ENCODE measurements around the gene SLCO4A1. TPM values are rescaled to one million over a fixed set of nuclear protein-coding genes. Genes with fewer than 3 reads are reported as not detected.

SLCO4A1 gene
- total and polyA plus RNA-seq, 9 of the 15 experiments (the other 6 are each of a cell fraction or from before 2014, with no cell fraction given), result 1.6 to 21.9 (median 12.8) TPM

DNA sequence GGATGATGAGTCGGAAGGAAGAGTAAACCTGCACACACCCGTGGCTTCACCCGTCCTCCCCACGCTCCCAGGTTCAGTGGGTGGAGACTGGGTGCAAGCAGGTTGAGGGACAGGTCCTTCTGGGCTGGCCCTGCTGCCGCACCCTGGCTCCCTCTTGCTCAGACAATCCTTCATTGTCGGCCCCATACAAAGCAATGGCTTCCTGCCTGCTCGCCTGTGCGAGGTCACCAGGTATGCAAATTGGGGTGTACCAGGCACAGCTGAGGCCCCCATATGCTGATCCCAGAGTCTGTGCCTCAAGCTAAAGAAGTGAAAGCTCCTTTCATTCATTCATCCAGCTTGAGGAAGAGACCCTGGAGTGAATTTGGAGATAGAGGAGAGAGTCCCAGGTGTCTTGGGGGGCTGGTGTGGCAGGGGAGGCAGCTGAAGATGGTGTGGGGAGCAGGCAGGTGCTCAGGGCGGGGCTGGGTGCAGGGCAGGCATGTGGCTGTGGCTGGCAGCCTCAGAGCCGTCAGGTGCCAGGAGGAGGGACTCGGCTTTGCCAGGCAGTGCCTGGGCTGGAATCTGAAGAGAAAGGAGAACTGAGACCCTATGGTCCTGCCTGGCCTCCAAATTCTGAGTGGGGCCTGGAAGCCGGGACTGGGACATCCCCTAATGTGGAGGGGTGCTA is 4.7 kb downstream of the SLCO4A1 start:
- Histone ChIP-seq H3K9me1 (ENCODE audit: control insufficient read depth, insufficient read depth, low read length) (peaks cover 12% of the 10 kb centered on the region), H3K27me3 (ENCODE audit: control insufficient read depth in 2 of 2, insufficient read depth in 2 of 2, low read length in 2 of 2) (no peaks in the 10 kb centered on the region; a peak in 1 of 5 replicates), H3K27ac (ENCODE audit: extremely low read depth, low read depth, low read length) (no peak overlapping the region), H3K4me1 (replicated peaks in 1 of 2; ENCODE audit: control insufficient read depth in 2 of 2, insufficient read depth in 2 of 2, low read length in 2 of 2) (peaks cover 21 to 86% of the 10 kb centered on the region in 2 experiments), H3K9ac (ENCODE audit: insufficient read depth in 1 of 2, low read depth in 2 of 2, low read length in 2 of 2) (peak overlapping the region in 1 of 2 experiments; percentile 74; a peak in 2 of 4 replicates), H3K9me3 (replicated peaks; ENCODE audit: control insufficient read depth, insufficient read depth, low read depth, low read length) (no peaks in the 10 kb centered on the region; the same call in 1 of the 2 replicates), H2AFZ (ENCODE audit: low read depth, low read length) (no peak overlapping the region), H3K79me2 (ENCODE audit: control insufficient read depth, insufficient read depth, low read length) (peaks cover 68% of the 10 kb centered on the region), H3K4me2 (ENCODE audit: insufficient read depth, low read length) (no peak overlapping the region), H3K4me3 (no peak overlapping the region), H4K20me1 (replicated peaks; ENCODE audit: control insufficient read depth, insufficient read depth, low read length) (peaks cover 40% of the 10 kb centered on the region), H3K36me3 (ENCODE audit: control insufficient read depth, insufficient read depth, low read length) (peaks cover 58% of the 10 kb centered on the region; the same call in 2 of the 3 replicates)
- FAIRE-seq (no peak), DNase-seq (ENCODE audit: extremely low read depth in 1 of 4, low spot score in 3 of 4) (no peak), ATAC-seq (no peak)
- WGBS (ENCODE audit: insufficient coverage, low coverage, missing lambda C conversion rate), result 89% methylated on average over 11 of the region's 12 CpGs
- ChIA-PET POLR2A (interaction anchor here (0.7 to 1.6 kb wide), 2 partner anchors 9 to 15 kb away, joined by 3 to 4 read pairs; no protein-coding TSS in a partner anchor), CTCF (ENCODE audit: low intra/inter-chr PET ratio) (no interaction called here)
- no TSS peak for BruUV-seq (replicated peaks)
- no peak for TF ChIP-seq HMG20B (CRISPR knock-in tag; IDR thresholded peaks at IDR 0.05)
- TF ChIP-seq SMARCA4 (IDR thresholded peaks at IDR 0.05), result no peak
- no peak for TF ChIP-seq BDP1 (IDR thresholded peaks at IDR 0.05; ENCODE audit: insufficient read depth, insufficient read length)
- TF ChIP-seq ILF3 (IDR thresholded peaks at IDR 0.05; ENCODE audit: borderline replicate concordance), result no peak
- TF ChIP-seq, protein P1, sequence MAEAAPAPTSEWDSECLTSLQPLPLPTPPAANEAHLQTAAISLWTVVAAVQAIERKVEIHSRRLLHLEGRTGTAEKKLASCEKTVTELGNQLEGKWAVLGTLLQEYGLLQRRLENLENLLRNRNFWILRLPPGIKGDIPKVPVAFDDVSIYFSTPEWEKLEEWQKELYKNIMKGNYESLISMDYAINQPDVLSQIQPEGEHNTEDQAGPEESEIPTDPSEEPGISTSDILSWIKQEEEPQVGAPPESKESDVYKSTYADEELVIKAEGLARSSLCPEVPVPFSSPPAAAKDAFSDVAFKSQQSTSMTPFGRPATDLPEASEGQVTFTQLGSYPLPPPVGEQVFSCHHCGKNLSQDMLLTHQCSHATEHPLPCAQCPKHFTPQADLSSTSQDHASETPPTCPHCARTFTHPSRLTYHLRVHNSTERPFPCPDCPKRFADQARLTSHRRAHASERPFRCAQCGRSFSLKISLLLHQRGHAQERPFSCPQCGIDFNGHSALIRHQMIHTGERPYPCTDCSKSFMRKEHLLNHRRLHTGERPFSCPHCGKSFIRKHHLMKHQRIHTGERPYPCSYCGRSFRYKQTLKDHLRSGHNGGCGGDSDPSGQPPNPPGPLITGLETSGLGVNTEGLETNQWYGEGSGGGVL (CRISPR knock-in tag; IDR thresholded peaks at IDR 0.05), result no peak
- TF ChIP-seq, protein P2, sequence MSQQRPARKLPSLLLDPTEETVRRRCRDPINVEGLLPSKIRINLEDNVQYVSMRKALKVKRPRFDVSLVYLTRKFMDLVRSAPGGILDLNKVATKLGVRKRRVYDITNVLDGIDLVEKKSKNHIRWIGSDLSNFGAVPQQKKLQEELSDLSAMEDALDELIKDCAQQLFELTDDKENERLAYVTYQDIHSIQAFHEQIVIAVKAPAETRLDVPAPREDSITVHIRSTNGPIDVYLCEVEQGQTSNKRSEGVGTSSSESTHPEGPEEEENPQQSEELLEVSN (IDR thresholded peaks at IDR 0.05; ENCODE audit: borderline replicate concordance in 1 of 2, extremely low read depth in 1 of 2, insufficient read depth in 1 of 2, insufficient read length in 1 of 2, low read depth in 1 of 2, low read length in 1 of 2, poor library complexity in 1 of 2, severe bottlenecking in 1 of 2), result no peak
- no peak for TF ChIP-seq OTX1 (CRISPR knock-in tag; IDR thresholded peaks at IDR 0.05)
- in situ Hi-C loops (cut with MboI), result no loop called here
- intact Hi-C loops (cut with micrococcal nuclease), result no loop called here

Measured in K562 (cell line).